ENCODE data around the gene SPDEF.

Gene SPDEF

DNA sequence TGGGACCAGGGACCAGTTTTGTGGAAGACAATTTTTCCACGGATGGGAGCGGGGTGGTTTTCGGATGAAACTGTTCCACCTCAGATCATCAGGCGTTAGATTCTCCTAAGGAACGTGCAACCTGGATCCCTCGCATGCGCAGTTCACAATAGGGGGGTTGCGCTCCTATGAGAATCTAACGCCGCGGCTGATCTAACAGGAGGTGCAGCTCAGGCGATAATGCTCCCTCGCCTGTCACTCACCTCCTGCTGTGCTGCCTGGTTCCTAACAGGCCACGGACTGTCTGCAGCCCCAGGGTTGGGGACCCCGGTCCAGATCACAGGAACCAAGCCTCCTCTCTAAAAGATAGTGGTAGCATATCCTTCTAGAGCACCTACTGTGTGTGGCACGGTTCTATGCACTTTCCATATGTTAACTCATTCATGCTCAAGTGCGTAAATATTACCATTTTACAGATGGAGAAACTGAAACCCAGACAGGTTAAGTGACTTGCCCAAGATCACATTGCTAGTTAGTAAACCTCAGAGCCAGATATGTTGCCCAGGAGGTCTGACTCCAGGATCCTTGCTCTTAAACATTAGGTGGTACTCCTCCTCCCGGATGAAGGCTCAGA lies 25.3 kb downstream of the SPDEF start:
- in situ Hi-C loops (cut with HindIII; ENCODE audit: low sequenced_read_pairs): loop anchor here (5.0 kb wide), 1 partner anchor 66 kb away; no protein-coding TSS in a partner anchor

DNA sequence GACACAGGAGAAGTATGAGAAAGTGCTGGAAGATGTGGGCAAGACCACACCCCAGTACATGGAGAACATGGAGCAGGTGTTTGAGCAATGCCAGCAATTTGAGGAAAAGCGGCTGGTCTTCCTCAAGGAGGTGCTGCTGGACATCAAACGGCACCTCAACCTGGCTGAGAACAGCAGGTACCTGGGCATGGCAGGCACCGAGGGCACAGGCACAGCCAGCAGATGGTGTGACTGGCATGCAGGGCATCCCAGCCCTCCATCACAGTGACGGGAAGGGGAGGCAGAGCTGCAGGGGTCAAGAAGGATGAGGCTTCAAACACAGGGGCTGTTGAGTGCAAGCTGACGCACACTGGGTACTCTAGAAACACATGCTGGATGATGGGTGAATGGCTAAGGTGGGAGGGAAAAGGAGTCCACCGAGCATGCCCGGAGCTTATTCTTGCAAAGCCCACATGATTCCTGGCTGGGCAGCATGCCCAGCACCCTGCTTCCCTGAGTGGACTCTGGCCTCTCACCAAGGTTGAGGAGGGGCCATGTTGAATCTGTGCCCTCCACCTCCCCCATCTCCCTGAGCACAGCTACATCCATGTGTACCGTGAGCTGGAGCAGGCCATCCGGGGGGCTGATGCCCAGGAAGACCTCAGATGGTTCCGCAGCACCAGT lies 26.3 kb downstream of the SPDEF start:
- in situ Hi-C loops (cut with HindIII; ENCODE audit: low sequenced_read_pairs): loop anchor here (5.0 kb wide), 1 partner anchor 68 kb away; no protein-coding TSS in a partner anchor

- in situ Hi-C loops (cut with HindIII; ENCODE audit: low sequenced_read_pairs): no loop called here
Observed at GRCh38 chr6:34528996-34529664, 27.0 kb downstream of the SPDEF start.

- in situ Hi-C loops (cut with HindIII; ENCODE audit: low sequenced_read_pairs): no loop called here
Observed at GRCh38 chr6:34527751-34528670, 28.1 kb downstream of the SPDEF start.

GRCh38 chr6:34526992-34527728 lies 29.0 kb downstream of the SPDEF start:
- in situ Hi-C loops (cut with HindIII; ENCODE audit: low sequenced_read_pairs): no loop called here

- in situ Hi-C loops (cut with HindIII; ENCODE audit: low sequenced_read_pairs): no loop called here
Observed at GRCh38 chr6:34526241-34526972, 29.7 kb downstream of the SPDEF start.

DNA sequence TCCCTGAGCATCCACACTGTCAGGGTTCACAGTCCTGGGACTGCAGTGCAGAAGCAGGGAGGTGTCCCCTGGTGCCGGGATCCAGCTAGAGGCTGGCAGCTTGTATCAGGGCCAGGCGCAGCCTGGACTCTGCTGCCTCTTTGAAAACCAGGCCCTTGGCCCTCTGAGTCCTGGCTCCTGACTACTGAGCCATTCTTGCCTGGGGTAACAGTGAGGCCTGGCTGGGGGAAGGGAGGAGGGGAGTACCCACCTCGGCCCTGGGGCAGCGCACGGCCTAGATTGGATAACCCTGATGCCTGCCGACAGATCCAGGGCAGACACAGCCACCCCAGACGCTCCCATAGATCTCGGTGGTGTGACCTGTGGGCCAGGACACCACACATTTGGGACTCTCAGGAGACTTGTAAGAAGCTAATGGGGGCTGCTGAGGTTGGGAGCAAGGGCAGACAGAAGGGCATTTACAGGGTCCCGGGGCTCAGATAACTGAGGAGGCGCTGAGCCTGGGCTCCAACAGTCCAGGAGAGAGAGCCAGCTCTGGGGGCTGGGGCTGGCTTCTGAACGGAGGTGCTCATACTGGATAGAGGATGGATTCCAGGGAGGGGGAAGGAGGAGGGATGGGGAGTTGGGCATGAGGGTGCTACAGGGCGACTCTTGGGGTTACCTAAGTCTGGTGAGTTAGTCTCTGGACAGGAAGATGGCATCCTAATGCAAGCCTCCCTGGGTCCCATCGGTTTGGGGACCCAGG lies 30.5 kb downstream of the SPDEF start:
- in situ Hi-C loops (cut with HindIII; ENCODE audit: low sequenced_read_pairs): no loop called here

DNA sequence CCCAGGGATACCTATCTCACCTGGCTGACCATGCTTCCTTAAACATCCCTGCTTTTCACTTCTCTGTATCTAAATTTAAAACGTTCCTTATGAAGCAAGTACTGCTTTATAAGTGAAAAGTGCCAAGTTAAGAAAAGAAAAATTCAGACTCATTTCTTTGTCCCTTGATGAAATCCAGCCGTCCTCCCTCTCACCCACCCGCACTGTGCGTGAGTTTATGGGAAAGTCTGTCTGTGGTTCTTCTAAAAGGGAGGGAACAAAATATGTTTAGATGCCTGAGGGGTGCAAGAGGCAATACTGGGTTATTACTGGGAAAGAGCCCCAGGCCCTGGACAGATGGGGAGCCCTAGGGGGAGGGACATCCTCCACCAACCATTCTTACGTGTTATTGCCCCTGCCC lies 31.2 kb downstream of the SPDEF start:
- in situ Hi-C loops (cut with HindIII; ENCODE audit: low sequenced_read_pairs): no loop called here

DNA sequence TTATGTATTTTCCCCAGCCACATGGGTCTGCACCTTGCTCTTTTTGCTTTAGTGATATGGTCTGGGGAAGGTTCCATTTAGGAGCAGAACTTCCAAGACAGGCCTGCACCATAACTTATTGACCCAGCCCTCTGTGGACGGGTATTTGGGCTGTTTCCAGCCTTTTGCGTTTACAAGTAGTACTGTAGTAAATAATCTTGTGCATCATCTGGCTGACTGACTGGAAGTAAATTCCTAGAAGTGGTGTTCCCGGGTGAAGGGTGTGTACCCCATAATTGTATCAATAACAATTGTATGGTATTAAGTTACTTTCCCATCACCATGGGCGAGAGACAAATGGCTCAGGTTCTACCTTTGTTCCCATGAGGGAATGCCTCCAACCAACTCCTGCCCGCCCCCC lies 31.6 kb downstream of the SPDEF start:
- in situ Hi-C loops (cut with HindIII; ENCODE audit: low sequenced_read_pairs): no loop called here

DNA sequence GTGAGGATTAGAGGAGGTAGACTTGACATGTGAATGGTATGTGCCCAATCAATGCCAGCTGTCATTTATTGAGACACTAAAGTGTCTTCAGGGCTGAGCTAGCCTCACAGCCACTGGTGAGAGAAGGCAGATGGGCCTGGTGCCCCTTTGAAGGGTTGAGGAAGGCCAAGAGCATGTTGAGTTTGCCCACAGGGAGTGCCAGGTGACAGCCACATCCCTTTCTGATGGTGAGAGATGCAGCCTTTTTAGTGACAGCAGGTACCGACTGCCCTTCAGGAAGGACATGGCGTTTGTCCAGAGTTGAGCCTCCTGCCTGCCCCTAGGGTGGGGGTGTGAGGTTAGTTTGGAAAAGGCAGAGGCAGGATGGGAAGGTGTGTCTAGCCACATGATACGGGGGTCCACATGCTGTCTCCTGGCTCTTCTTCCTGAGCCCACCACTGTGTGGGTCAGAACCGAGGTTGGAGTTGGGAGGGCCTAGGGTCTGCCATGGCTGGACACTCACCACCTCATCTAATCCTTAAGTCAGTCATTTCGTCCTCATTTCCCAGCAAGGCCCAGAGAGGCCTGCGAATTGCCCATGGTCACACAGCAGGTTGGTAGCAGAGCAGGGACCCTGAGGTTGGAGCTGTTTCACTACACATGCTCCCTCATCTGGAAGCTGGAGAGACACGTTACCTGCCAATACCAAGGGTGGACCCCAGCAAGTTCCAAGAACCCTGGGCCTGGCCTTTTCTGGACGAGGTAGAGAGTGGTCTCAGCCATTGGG lies 32.5 kb downstream of the SPDEF start:
- in situ Hi-C loops (cut with HindIII; ENCODE audit: low sequenced_read_pairs): no loop called here

- in situ Hi-C loops (cut with HindIII; ENCODE audit: low sequenced_read_pairs): no loop called here
Observed at GRCh38 chr6:34522761-34523160, 33.4 kb downstream of the SPDEF start.

DNA sequence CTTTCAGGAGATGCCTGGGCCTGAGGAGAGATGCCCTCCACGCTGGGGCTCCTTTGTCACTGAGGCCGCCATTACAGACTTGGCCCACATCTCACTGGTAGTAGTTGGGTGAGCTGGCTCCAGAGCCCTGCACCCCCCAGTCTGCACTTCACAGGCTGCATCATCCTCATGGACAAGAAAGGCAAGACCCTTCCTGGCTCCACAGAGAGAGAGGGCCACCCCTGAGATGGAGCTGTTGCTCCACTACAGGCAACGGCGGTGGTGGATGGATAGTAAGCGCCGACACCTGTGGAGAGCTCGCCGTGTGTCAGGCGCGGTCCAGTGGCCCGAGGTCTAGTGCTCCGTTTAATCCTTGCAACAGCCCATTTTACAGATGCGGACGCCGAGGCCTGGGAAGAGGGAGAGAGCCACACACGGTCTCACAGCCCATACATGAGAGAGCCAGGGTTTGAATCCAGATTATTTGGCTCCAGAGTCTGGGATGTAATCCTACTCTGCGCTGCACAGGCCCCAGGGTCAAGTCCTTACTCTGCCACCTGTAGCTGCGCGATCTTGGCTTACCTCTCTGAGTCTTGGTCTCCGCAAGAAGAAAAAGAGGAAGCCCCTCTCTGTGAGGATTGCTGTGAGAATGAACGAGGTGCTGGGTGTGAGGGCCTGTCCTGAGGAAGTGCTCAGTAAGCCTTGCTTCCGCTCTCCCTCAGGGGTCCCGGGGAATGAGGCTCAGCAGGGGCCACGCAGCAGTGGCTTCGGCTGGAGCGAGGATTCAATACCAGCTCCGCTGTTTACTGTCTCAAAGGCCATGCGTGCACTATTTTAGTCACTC lies 34.5 kb downstream of the SPDEF start:
- in situ Hi-C loops (cut with HindIII; ENCODE audit: low sequenced_read_pairs): no loop called here

- in situ Hi-C loops (cut with HindIII; ENCODE audit: low sequenced_read_pairs): no loop called here
Observed at GRCh38 chr6:34520645-34521462, 35.3 kb downstream of the SPDEF start.

DNA sequence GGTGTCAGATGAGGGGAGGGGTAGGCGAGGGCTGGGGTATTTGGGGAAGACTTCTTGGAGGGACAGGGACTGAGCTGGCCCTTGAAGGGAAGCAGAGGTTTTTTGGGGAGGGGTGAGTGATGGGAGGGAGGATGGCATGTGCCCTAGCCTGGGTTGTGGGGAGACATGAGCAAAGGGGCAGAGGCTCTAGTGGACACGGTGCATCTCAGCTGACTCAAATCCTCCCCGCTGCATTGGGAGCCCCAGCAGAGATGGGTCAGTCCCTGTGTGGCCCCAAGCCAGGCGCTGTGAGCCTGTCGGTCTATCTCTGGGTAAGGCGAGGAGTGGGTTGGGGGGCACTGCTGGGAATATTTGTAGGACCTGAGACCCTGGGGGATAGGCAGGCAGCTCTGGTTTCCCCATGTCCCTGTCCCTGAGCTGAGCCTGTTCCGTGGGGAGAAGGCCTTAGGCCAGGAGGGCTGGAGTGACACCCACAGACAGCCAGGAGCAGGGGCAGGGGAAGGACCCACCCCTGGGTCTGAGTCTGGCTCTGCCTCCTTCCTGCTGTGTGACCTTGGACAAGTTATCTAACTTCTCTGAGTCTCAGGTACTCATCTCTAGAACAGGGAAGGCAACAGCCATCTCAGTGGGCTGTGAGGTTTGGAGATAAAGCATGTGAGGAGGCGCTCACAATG lies 36.0 kb downstream of the SPDEF start:
- in situ Hi-C loops (cut with HindIII; ENCODE audit: low sequenced_read_pairs): loop anchor here (10.0 kb wide), 1 partner anchor 75 kb away; no protein-coding TSS in a partner anchor

- in situ Hi-C loops (cut with HindIII; ENCODE audit: low sequenced_read_pairs): loop anchor here (10.0 kb wide), 1 partner anchor 74 kb away; no protein-coding TSS in a partner anchor
Observed at GRCh38 chr6:34518669-34519365, 37.3 kb downstream of the SPDEF start.
